Measurements from ENCODE around the gene LRRC52.

GRCh38 chr1:165501330-165501969 is 42.4 kb upstream of the LRRC52 start:
- TF ChIP-seq CTCF (IDR thresholded peaks at IDR 0.05) (no peak), EP300 (IDR thresholded peaks at IDR 0.05; ENCODE audit: borderline replicate concordance in 1 of 2, low read depth in 1 of 2, low read length in 1 of 2) (no peak), ZBTB33 (IDR thresholded peaks at IDR 0.05; ENCODE audit: borderline replicate concordance, low read depth) (no peak), POLR2AphosphoS5 (IDR thresholded peaks at IDR 0.05; ENCODE audit: low read depth, low read length) (no peak), MXI1 (IDR thresholded peaks at IDR 0.05; ENCODE audit: low read depth, low read length) (no peak), RAD21 (IDR thresholded peaks at IDR 0.05; ENCODE audit: low read length) (no peak), REST (IDR thresholded peaks at IDR 0.05; ENCODE audit: low read depth, low read length) (no peak), GABPA (IDR thresholded peaks at IDR 0.05; ENCODE audit: low read depth) (no peak), CHD2 (IDR thresholded peaks at IDR 0.05; ENCODE audit: low read length, partially characterized antibody) (no peak), MAX (IDR thresholded peaks at IDR 0.05; ENCODE audit: low read depth) (no peak)

All from SK-N-SH (cell line).